GM23338 (cell line): ENCODE data around the gene COX4I1. TPM values are rescaled to one million over a fixed set of nuclear protein-coding genes. Genes with fewer than 3 reads are reported as not detected.

Source experiments
- ATAC-seq: fragments of 200-7000 bp; cut with Tn5 transposase; 3 replicates; pipeline ENCODE4 v1.9.1; 2020
- DNase-seq: peaks from one replicate; pipeline ENCODE4 v3.0.0-alpha.2; 2015; ENCODE audit warnings: low spot score
- H2AFZ ChIP-seq: fragments of 200-600 bp; sonication (generic); 2 replicates; pipeline ENCODE4 v1.8.0; 2016; ENCODE audit warnings: antibody characterized with exemption, mild to moderate bottlenecking, moderate library complexity
- H3F3A ChIP-seq: fragments of 200-600 bp; sonication (generic); replicated peaks from 2 replicates; pipeline ENCODE4 v1.8.0; 2017; ENCODE audit warnings: antibody characterized with exemption, mixed run types, low read depth
- H3K27ac ChIP-seq: fragments of 200-600 bp; sonication (generic); 2 replicates; pipeline ENCODE4 v1.6.1; 2016; ENCODE audit warnings: low read depth
- H3K27me3 ChIP-seq: fragments of 200-600 bp; sonication (generic); 2 replicates; pipeline ENCODE4 v1.8.0; 2016; ENCODE audit warnings: mild to moderate bottlenecking, mixed run types, moderate library complexity; ENCODE audit not compliant: insufficient read depth
- H3K36me3 ChIP-seq: fragments of 200-600 bp; sonication (generic); 2 replicates; pipeline ENCODE4 v1.8.0; 2016; ENCODE audit warnings: mild to moderate bottlenecking; ENCODE audit not compliant: insufficient read depth
- H3K4me1 ChIP-seq: fragments of 200-600 bp; sonication (generic); 2 replicates; pipeline ENCODE4 v1.8.0; 2016; ENCODE audit warnings: mild to moderate bottlenecking, moderate library complexity; ENCODE audit not compliant: insufficient read depth
- H3K4me2 ChIP-seq: fragments of 200-600 bp; sonication (generic); 2 replicates; pipeline ENCODE4 v1.7.1; 2017; ENCODE audit warnings: mixed run types
- H3K4me3 ChIP-seq: fragments of 200-600 bp; sonication (generic); 2 replicates; pipeline ENCODE4 v1.6.1; 2016; ENCODE audit warnings: mixed run types
- H3K79me2 ChIP-seq: fragments of 200-600 bp; sonication (generic); replicated peaks from 2 replicates; pipeline ENCODE4 v1.8.0; 2017; ENCODE audit warnings: mild to moderate bottlenecking; ENCODE audit not compliant: insufficient read depth
- H3K9me2 ChIP-seq: fragments of 200-600 bp; sonication (generic); 2 replicates; pipeline ENCODE4 v1.8.0; 2017; ENCODE audit not compliant: insufficient read depth
- H4K20me1 ChIP-seq: fragments of 200-600 bp; sonication (generic); replicated peaks from 2 replicates; pipeline ENCODE4 v1.8.0; 2017; ENCODE audit warnings: mild to moderate bottlenecking; ENCODE audit not compliant: insufficient read depth
- H3K27ac Mint-ChIP-seq: 2 replicates; pipeline ENCODE4 v1.8.0; 2020; ENCODE audit warnings: inconsistent platforms, mild to moderate bottlenecking, moderate library complexity, mixed read lengths
- H3K27me3 Mint-ChIP-seq: 3 replicates; pipeline ENCODE4 v1.8.0; 2022; ENCODE audit warnings: low read depth, mild to moderate bottlenecking, moderate library complexity, mixed read lengths, inconsistent platforms; ENCODE audit not compliant: insufficient read depth, poor library complexity
- H3K36me3 Mint-ChIP-seq: 3 replicates; pipeline ENCODE4 v1.8.0; 2021; ENCODE audit warnings: low read depth, mild to moderate bottlenecking, inconsistent platforms, moderate library complexity, mixed read lengths
- H3K4me1 Mint-ChIP-seq: 3 replicates; pipeline ENCODE4 v1.8.0; 2020; ENCODE audit warnings: mild to moderate bottlenecking, inconsistent platforms, mixed read lengths
- H3K4me3 Mint-ChIP-seq: 3 replicates; pipeline ENCODE4 v1.8.0; 2021; ENCODE audit warnings: moderate library complexity, mild to moderate bottlenecking, inconsistent platforms, mixed read lengths
- H3K9me3 Mint-ChIP-seq: 3 replicates; pipeline ENCODE4 v1.8.0; 2020; ENCODE audit warnings: moderate library complexity, mild to moderate bottlenecking, inconsistent platforms, mixed read lengths
- CREB1 ChIP-seq: fragments of 250-450 bp; sonication (Bioruptor Pico); IDR thresholded peaks from 2 replicates; pipeline ENCODE4 v1.5.0; 2020; ENCODE audit warnings: low read depth, mild to moderate bottlenecking, moderate library complexity
- CTCF ChIP-seq, 2 experiments: fragments of 200-600 bp in 1 of 2; sonication (generic) in 1 of 2; conservative IDR thresholded peaks; 2 replicates each; pipeline versions ENCODE4 v1.5.1 to v1.6.1; 2016 to 2017; ENCODE audit warnings: antibody characterized with exemption in 2 of 2, low read depth in 2 of 2, mild to moderate bottlenecking in 2 of 2, moderate library complexity in 1 of 2
- ETS1 ChIP-seq: IDR thresholded peaks from 2 replicates; pipeline ENCODE4 v1.6.1; 2016; ENCODE audit warnings: antibody characterized with exemption
- EZH2 ChIP-seq: fragments of 200-600 bp; sonication (generic); IDR thresholded peaks from one replicate; pipeline ENCODE4 v1.8.0; 2017; ENCODE audit warnings: antibody characterized with exemption, mild to moderate bottlenecking, low read depth; ENCODE audit not compliant: unreplicated experiment
- EZH2phosphoT487 ChIP-seq: fragments of 200-600 bp; sonication (generic); IDR thresholded peaks from one replicate; pipeline ENCODE4 v1.8.1; 2018; ENCODE audit warnings: antibody characterized with exemption; ENCODE audit not compliant: unreplicated experiment
- JUNB ChIP-seq: IDR thresholded peaks from one replicate; pipeline ENCODE4 v1.6.1; 2016; ENCODE audit warnings: antibody characterized with exemption; ENCODE audit not compliant: unreplicated experiment
- NANOG ChIP-seq: IDR thresholded peaks from 2 replicates; pipeline ENCODE4 v1.6.1; 2016; ENCODE audit warnings: antibody characterized with exemption, borderline replicate concordance
- POLR2AphosphoS5 ChIP-seq: IDR thresholded peaks from 2 replicates; pipeline ENCODE4 v1.6.1; 2016; ENCODE audit warnings: antibody characterized with exemption, low read depth
- STAT1 ChIP-seq: IDR thresholded peaks from one replicate; pipeline ENCODE4 v1.6.1; 2016; ENCODE audit warnings: antibody characterized with exemption; ENCODE audit not compliant: unreplicated experiment
- ZNF114 ChIP-seq: fragments of 250-450 bp; sonication (Bioruptor Pico); IDR thresholded peaks from 2 replicates; pipeline ENCODE4 v1.5.0; 2020; ENCODE audit warnings: mild to moderate bottlenecking, moderate library complexity
- ZNF331 ChIP-seq: fragments of 250-450 bp; sonication (Bioruptor Pico); IDR thresholded peaks from 2 replicates; pipeline ENCODE4 v1.5.0; 2020; ENCODE audit warnings: low read depth, mild to moderate bottlenecking, moderate library complexity
- ZNF462 ChIP-seq: fragments of 250-450 bp; sonication (Bioruptor Pico); IDR thresholded peaks from 2 replicates; pipeline ENCODE4 v1.5.0; 2020; ENCODE audit warnings: mild to moderate bottlenecking, moderate library complexity
- polyA plus RNA-seq: library from polyadenylated mRNA; unstranded; fragments of >200 nt; fragmentation: Nextera tagmentation; extraction: Ambion mirVana; gene quantifications from 2 replicates; pipeline ENCODE4 v1.2.1, GENCODE V29; 2016
- total RNA-seq: library from RNA; depleted of rRNA; stranded (reverse); fragments of >200 nt; shearing (Covaris generic); gene quantifications from 2 replicates; pipeline ENCODE4 v1.2.3, GENCODE V29; 2014

The COX4I1 gene
- total and polyA plus RNA-seq, 2 experiments from 2014 or later = 329 to 1,008 TPM

GRCh38 chr16:85805442-85806045 lies 6.0 kb downstream of the COX4I1 start (continued):
- TF ChIP-seq ZNF462 (CRISPR knock-in tag) (no peak), EZH2 (no peak), ETS1 (no peak), ZNF114 (CRISPR knock-in tag) (no peak)

GRCh38 chr16:85806539-85806938 lies 7.0 kb downstream of the COX4I1 start:
- H3K4me1 Mint-ChIP-seq = no peaks in the 10 kb centered on the region; the same call in 2 of the 3 replicates
- H3K79me2 ChIP-seq = peaks cover 22% of the 10 kb centered on the region
- peaks cover 18% of the 10 kb centered on the region for H4K20me1 ChIP-seq
- no peaks in the 10 kb centered on the region for H3K9me3 Mint-ChIP-seq
- no peak overlapping the region for H3K27ac Mint-ChIP-seq
- no peak overlapping the region for H3K4me3 ChIP-seq
- no peaks in the 10 kb centered on the region for H3K4me1 ChIP-seq
- peaks cover 66% of the 10 kb centered on the region for H3K36me3 Mint-ChIP-seq
- H3K27me3 ChIP-seq = no peaks in the 10 kb centered on the region
- no peak overlapping the region for H3K4me3 Mint-ChIP-seq
- DNase-seq (no peak), ATAC-seq (no peak)
- H3K9me2 ChIP-seq = no peaks in the 10 kb centered on the region
- H3K4me2 ChIP-seq = no peak overlapping the region
- H3K36me3 ChIP-seq = peaks cover 40% of the 10 kb centered on the region
- no peak overlapping the region for H2AFZ ChIP-seq
- 0 out of 2 replicates have a peak, but pooled peaks cover 5% of the 10 kb centered on the region for H3F3A ChIP-seq
- H3K27ac ChIP-seq = no peak overlapping the region
- peaks cover 8% of the 10 kb centered on the region for H3K27me3 Mint-ChIP-seq
- TF ChIP-seq ZNF114 (CRISPR knock-in tag) = no peak
- no peak for TF ChIP-seq NANOG
- no peak for TF ChIP-seq JUNB
- no peak for TF ChIP-seq ETS1
- TF ChIP-seq POLR2AphosphoS5 = no peak
- TF ChIP-seq ZNF331 (CRISPR knock-in tag) = no peak
- no peak for TF ChIP-seq EZH2
- TF ChIP-seq CREB1 (CRISPR knock-in tag) = no peak
- TF ChIP-seq STAT1 = no peak
- no peak for TF ChIP-seq EZH2phosphoT487
- TF ChIP-seq CTCF (conservative IDR thresholded peaks at IDR 0.05; ENCODE audit: low read depth in 2 of 2) = no peak
